Epithelial cell of umbilical artery (primary cell): ENCODE data around the gene LRRN2. TPM values are rescaled to one million over a fixed set of nuclear protein-coding genes. Genes with fewer than 3 reads are reported as not detected.

Source experiments
- total RNA-seq: library from RNA; depleted of rRNA; stranded (reverse); fragments of >200 nt; gene quantifications from 2 replicates; pipeline ENCODE4 v1.2.3, GENCODE V29; 2014

The LRRN2 gene
- not detected in 2 replicates for total RNA-seq

GRCh38 chr1:204685236-204686006, at the start of gene LRRN2:
Gene LRRN2, minus strand, starts transcription at chr1:204685738. Its CDS starts 65,746 bp downstream, at chr1:204619992.

Other genes starting within 250 kb of the LRRN2 start
- 17.5 and 38.5 TPM in 2 replicates for gene PIK3C2B, start 190.9 kb downstream of the LRRN2 start, total RNA-seq
- gene MDM4, start 169.3 kb downstream of the LRRN2 start, total RNA-seq: 12.7 and 29.6 TPM in 2 replicates
- under 0.01 and 0.46 TPM in 2 replicates for gene NFASC, start 185.1 kb upstream of the LRRN2 start, total RNA-seq